Mesenchymal stem cell (in vitro differentiated cells and primary cell): Measurements from ENCODE around the gene GIGYF2.
"Not testable (repeated sequence)": the region's sequence is repeated elsewhere in the genome, so short reads cannot be mapped to it uniquely, and the experiment has no call there.

Experiments
- DNase-seq: peaks from one replicate; pipeline ENCODE4 v3.0.0-alpha.2; 2013
- H2AFZ ChIP-seq: one replicate; pipeline ENCODE4 v1.6.1; 2013; ENCODE audit warnings: low read depth, mild to moderate bottlenecking, control low read depth, inconsistent platforms, low read length, moderate library complexity
- H2AK5ac ChIP-seq: 2 replicates; pipeline ENCODE4 v1.6.1; 2013; ENCODE audit warnings: low read length, moderate library complexity, mild to moderate bottlenecking, inconsistent platforms; ENCODE audit not compliant: severe bottlenecking
- H2BK120ac ChIP-seq: one replicate; pipeline ENCODE4 v1.6.1; 2013; ENCODE audit warnings: low read depth, mild to moderate bottlenecking, inconsistent platforms, low read length, moderate library complexity
- H2BK12ac ChIP-seq, 2 experiments: one replicate each; pipeline ENCODE4 v1.6.1; 2013; ENCODE audit warnings: inconsistent platforms in 2 of 2, low read length in 2 of 2, mild to moderate bottlenecking in 2 of 2, moderate library complexity in 2 of 2, control low read depth in 1 of 2
- H2BK15ac ChIP-seq: one replicate; pipeline ENCODE4 v1.6.1; 2013; ENCODE audit warnings: mild to moderate bottlenecking, low read depth, inconsistent platforms; ENCODE audit not compliant: poor library complexity, severe bottlenecking
- H2BK5ac ChIP-seq: 2 replicates; pipeline ENCODE4 v1.6.1; 2013; ENCODE audit warnings: low read depth, mild to moderate bottlenecking, low read length, control low read depth, inconsistent platforms; ENCODE audit not compliant: poor library complexity, severe bottlenecking
- H3K14ac ChIP-seq, 2 experiments: one replicate each; pipeline ENCODE4 v1.6.1; 2013; ENCODE audit warnings: inconsistent platforms in 2 of 2, low read length in 2 of 2, control low read depth in 1 of 2, mild to moderate bottlenecking in 1 of 2, moderate library complexity in 1 of 2
- H3K18ac ChIP-seq, 2 experiments: one replicate each; pipeline ENCODE4 v1.6.1; 2013; ENCODE audit warnings: inconsistent platforms in 2 of 2, low read length in 2 of 2, control low read depth in 1 of 2, low read depth in 1 of 2, mild to moderate bottlenecking in 1 of 2
- H3K23ac ChIP-seq, 2 experiments: one replicate each; pipeline ENCODE4 v1.6.1; 2013; ENCODE audit warnings: inconsistent platforms in 2 of 2, low read length in 2 of 2, mild to moderate bottlenecking in 2 of 2, moderate library complexity in 2 of 2, control low read depth in 1 of 2
- H3K27ac ChIP-seq: 2 replicates; pipeline ENCODE4 v1.5.1; 2013; ENCODE audit warnings: mild to moderate bottlenecking, moderate library complexity, low read length, control low read depth, inconsistent platforms; ENCODE audit not compliant: poor library complexity, severe bottlenecking
- H3K27me3 ChIP-seq, 2 experiments: 2 replicates each; pipeline versions ENCODE4 v1.6.1 to v1.7.0; 2013; ENCODE audit warnings: low read length in 2 of 2, mild to moderate bottlenecking in 2 of 2, moderate library complexity in 2 of 2, control low read depth in 1 of 2, inconsistent platforms in 1 of 2; ENCODE audit not compliant: control insufficient read depth in 1 of 2, insufficient read depth in 1 of 2
- H3K36me3 ChIP-seq, 2 experiments: 2 replicates each; pipeline versions ENCODE4 v1.6.1 to v1.7.0; 2013; ENCODE audit warnings: low read length in 2 of 2, control low read depth in 1 of 2, inconsistent platforms in 1 of 2, low read depth in 1 of 2, mild to moderate bottlenecking in 1 of 2; ENCODE audit not compliant: insufficient read depth in 2 of 2, control insufficient read depth in 1 of 2
- H3K4ac ChIP-seq, 2 experiments: one replicate each; pipeline ENCODE4 v1.6.1; 2013; ENCODE audit warnings: inconsistent platforms in 2 of 2, low read length in 2 of 2, mild to moderate bottlenecking in 2 of 2, moderate library complexity in 2 of 2, control low read depth in 1 of 2, low read depth in 1 of 2
- H3K4me1 ChIP-seq: 2 replicates; pipeline ENCODE4 v1.6.1; 2013; ENCODE audit warnings: low read depth, low read length, control low read depth; ENCODE audit not compliant: control insufficient read depth, insufficient read depth
- H3K4me2 ChIP-seq: 2 replicates; pipeline ENCODE4 v1.6.1; 2013; ENCODE audit warnings: low read length, mild to moderate bottlenecking, inconsistent platforms; ENCODE audit not compliant: poor library complexity, severe bottlenecking
- H3K4me3 ChIP-seq, 2 experiments: 2 replicates each; pipeline versions ENCODE4 v1.5.1 to v1.7.0; 2013; ENCODE audit warnings: low read length in 2 of 2, mild to moderate bottlenecking in 2 of 2, control low read depth in 1 of 2, low read depth in 1 of 2; ENCODE audit not compliant: insufficient read depth in 1 of 2
- H3K79me1 ChIP-seq: replicated peaks from 2 replicates; pipeline ENCODE4 v1.6.1; 2013; ENCODE audit warnings: mild to moderate bottlenecking, control low read depth, low read length, inconsistent platforms; ENCODE audit not compliant: poor library complexity, severe bottlenecking
- H3K9ac ChIP-seq: 2 replicates; pipeline ENCODE4 v1.7.0; 2013; ENCODE audit warnings: mild to moderate bottlenecking, low read length, moderate library complexity
- H3K9me3 ChIP-seq: 2 replicates; pipeline ENCODE4 v1.7.0; 2013; ENCODE audit warnings: mild to moderate bottlenecking, low read length; ENCODE audit not compliant: control insufficient read depth
- H4K8ac ChIP-seq: one replicate; pipeline ENCODE4 v1.6.1; 2013; ENCODE audit warnings: inconsistent platforms, mild to moderate bottlenecking, low read length, moderate library complexity
- H4K91ac ChIP-seq: one replicate; pipeline ENCODE4 v1.6.1; 2013; ENCODE audit warnings: mild to moderate bottlenecking, low read length, inconsistent platforms
- WGBS: methylation state at CpG from one replicate; pipeline ENCODE4 v1.1.7; 2013; ENCODE audit warnings: mixed read lengths; 5-methylcytosine and 5-hydroxymethylcytosine counted together

Gene GIGYF2

DNA sequence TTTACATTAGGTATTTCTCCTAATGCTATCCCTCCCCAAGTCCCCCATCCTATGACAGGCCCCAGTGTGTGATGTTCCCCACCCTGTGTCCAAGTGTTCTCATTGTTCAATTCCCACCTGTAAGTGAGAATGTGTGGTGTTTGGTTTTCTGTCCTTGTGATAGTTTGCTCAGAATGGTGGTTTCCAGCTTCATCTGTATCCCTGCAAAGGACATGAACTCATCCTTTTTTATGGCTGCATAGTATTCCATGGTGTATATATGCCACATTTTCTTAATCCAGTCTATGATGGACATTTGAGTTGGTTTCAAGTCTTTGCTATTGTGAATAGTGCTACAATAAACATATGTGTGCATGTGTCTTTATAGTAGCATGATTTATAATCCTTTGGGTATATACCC lies 22.9 kb downstream of the GIGYF2 start:
- H3K4me3 ChIP-seq, DNase-seq, H2BK120ac ChIP-seq, H3K27me3 ChIP-seq, H3K18ac ChIP-seq, H3K23ac ChIP-seq, H2BK5ac ChIP-seq, H2BK12ac ChIP-seq, H4K91ac ChIP-seq, H3K4me2 ChIP-seq, H3K27ac ChIP-seq, H3K14ac ChIP-seq, H2AK5ac ChIP-seq, H3K4ac ChIP-seq, H2AFZ ChIP-seq, H3K9me3 ChIP-seq, H3K9ac ChIP-seq, H4K8ac ChIP-seq, H2BK15ac ChIP-seq, H3K4me1 ChIP-seq: not testable (repeated sequence)
- H3K79me1 ChIP-seq = peaks cover 29% of the 10 kb centered on the region
- peaks cover 12 to 30% of the 10 kb centered on the region in 2 experiments for H3K36me3 ChIP-seq

DNA sequence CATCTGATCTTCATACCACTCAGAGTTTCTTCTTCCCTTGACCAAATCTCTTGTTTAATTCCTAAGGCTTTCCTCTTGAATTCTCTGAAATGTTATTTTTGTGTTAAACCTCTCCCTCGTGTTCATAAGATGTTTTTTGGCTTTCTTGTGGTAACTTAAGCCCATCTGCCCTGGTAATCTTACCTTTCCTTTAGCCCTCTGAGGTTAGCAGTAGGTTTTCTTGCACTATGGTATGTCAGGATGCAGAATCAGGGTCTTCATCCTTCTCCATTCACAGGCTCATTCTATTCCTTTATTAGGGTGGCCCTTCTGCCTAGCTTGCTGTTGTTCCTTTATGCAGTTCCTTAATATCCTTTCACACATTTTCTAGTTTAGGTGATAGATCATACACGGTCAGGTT lies 24.1 kb downstream of the GIGYF2 start:
- Histone ChIP-seq H3K14ac (no peak overlapping the region), H3K36me3 (peaks cover 16 to 40% of the 10 kb centered on the region in 2 experiments), H3K9me3 (no peaks in the 10 kb centered on the region), H2BK12ac (no peak overlapping the region), H2BK120ac (no peak overlapping the region), H3K4ac (no peak overlapping the region), H3K9ac (no peak overlapping the region), H3K79me1 (peaks cover 29% of the 10 kb centered on the region), H3K27me3 (no peaks in the 10 kb centered on the region), H3K4me1 (peaks cover 4% of the 10 kb centered on the region), H2BK5ac (no peak overlapping the region), H2AK5ac (no peak overlapping the region), H3K18ac (no peak overlapping the region), H4K8ac (no peak overlapping the region), H3K4me3 (no peak overlapping the region), H3K4me2 (no peak overlapping the region), H2AFZ (no peak overlapping the region), H2BK15ac (no peak overlapping the region), H4K91ac (no peak overlapping the region), H3K27ac (no peak overlapping the region), H3K23ac (no peak overlapping the region)
- 100% methylated on average over 1 of the region's 2 CpGs for whole genome bisulfite sequencing
- no peak for DNase-seq

DNA sequence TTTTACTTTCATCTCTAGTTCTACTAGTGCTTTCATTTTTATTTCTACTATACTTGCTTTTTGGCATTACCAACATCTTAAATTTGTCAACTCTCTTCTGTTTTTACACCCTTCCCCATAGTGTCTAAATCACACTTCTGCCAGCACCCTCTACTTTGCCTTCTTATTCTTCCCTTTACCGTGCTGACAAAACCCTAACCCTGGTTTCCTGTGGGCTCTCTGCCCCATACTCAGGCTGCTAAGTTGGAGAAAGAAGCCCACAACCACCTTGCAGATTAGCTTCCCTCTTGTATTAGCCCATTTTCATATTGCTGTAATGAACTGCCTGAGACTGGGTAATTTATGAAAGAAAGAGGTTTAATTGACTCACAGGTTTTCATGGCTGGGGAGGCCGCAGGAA lies 24.8 kb downstream of the GIGYF2 start:
- H3K27me3 ChIP-seq = no peaks in the 10 kb centered on the region
- H3K14ac ChIP-seq = no peak overlapping the region
- H3K9me3 ChIP-seq = no peaks in the 10 kb centered on the region
- H3K79me1 ChIP-seq = peaks cover 26% of the 10 kb centered on the region
- no peak for DNase-seq
- H2BK12ac ChIP-seq = no peak overlapping the region
- no peak overlapping the region for H2BK5ac ChIP-seq
- H3K4me3 ChIP-seq = no peak overlapping the region
- H2BK15ac ChIP-seq = no peak overlapping the region
- no peak overlapping the region for H2AK5ac ChIP-seq
- no peak overlapping the region for H3K4me2 ChIP-seq
- no peak overlapping the region for H2AFZ ChIP-seq
- 91% methylated on average over 2 of the region's 2 CpGs for WGBS
- no peak overlapping the region for H3K23ac ChIP-seq
- H3K18ac ChIP-seq = no peak overlapping the region
- H4K91ac ChIP-seq = no peak overlapping the region
- no peak overlapping the region for H2BK120ac ChIP-seq
- H3K4ac ChIP-seq = no peak overlapping the region
- peaks cover 4% of the 10 kb centered on the region for H3K4me1 ChIP-seq
- H3K9ac ChIP-seq = no peak overlapping the region
- no peak overlapping the region for H4K8ac ChIP-seq
- peaks cover 13 to 39% of the 10 kb centered on the region in 2 experiments for H3K36me3 ChIP-seq
- no peak overlapping the region for H3K27ac ChIP-seq

DNA sequence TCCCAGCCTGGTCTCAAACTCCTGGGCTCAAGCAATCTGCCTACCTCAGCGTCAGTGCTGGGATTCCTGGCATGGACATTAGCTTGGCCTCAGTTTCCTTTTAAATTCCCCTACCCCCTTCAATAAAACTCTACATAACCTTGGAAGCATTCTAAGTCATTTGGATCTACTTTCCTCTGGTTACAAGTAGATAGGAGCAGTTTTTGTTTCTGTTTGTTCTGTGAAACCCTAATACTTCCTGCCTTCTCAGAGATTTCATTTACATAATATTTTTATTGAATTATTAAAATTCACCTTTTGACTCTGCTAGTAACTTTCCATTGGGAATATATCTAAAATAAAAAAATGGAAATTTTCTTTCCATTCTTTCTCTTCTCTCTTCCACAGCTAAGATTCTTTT lies 25.9 kb downstream of the GIGYF2 start:
- Histone ChIP-seq H3K23ac (no peak overlapping the region), H2AFZ (no peak overlapping the region), H2AK5ac (no peak overlapping the region), H3K79me1 (peaks cover 21% of the 10 kb centered on the region), H3K4me2 (no peak overlapping the region), H4K8ac (no peak overlapping the region), H3K4me3 (no peak overlapping the region), H3K9me3 (no peaks in the 10 kb centered on the region), H2BK120ac (no peak overlapping the region), H3K36me3 (peaks cover 9 to 39% of the 10 kb centered on the region in 2 experiments), H2BK5ac (no peak overlapping the region), H4K91ac (no peak overlapping the region), H3K27me3 (no peaks in the 10 kb centered on the region), H3K4ac (no peak overlapping the region), H3K18ac (no peak overlapping the region), H3K27ac (no peak overlapping the region), H3K9ac (no peak overlapping the region), H3K4me1 (peaks cover 3% of the 10 kb centered on the region), H2BK12ac (no peak overlapping the region), H2BK15ac (no peak overlapping the region), H3K14ac (no peak overlapping the region)
- WGBS = 100% methylated on average over 1 of the region's 1 CpG
- no peak for DNase-seq
